ENCODE measurements around the gene UBE2C.

The UBE2C gene

GRCh38 chr20:45843506-45843905, 31.1 kb downstream of the UBE2C start:
- Histone ChIP-seq H3K27ac (no peak overlapping the region), H3K36me3 (replicated peaks) (peaks cover 33% of the 10 kb centered on the region), H3K27me3 (replicated peaks) (no peaks in the 10 kb centered on the region), H3K4me3 (ENCODE audit: low read depth, low read length) (no peak overlapping the region)
- TF ChIP-seq CTCF (IDR thresholded peaks at IDR 0.05; ENCODE audit: low read depth, low read length, missing control alignments), result no peak
- DNase-seq, result no peak
- in situ Hi-C loops (cut with HindIII; ENCODE audit: low pct_ligation_motif_present, low sequenced_read_pairs), result no loop called here

GRCh38 chr20:45845452-45845851, 33.0 kb downstream of the UBE2C start:
- no peak for DNase-seq
- Histone ChIP-seq H3K27me3 (replicated peaks) (no peaks in the 10 kb centered on the region), H3K4me3 (ENCODE audit: low read depth, low read length) (no peak overlapping the region), H3K36me3 (replicated peaks) (peaks cover 31% of the 10 kb centered on the region), H3K27ac (no peak overlapping the region)
- no peak for TF ChIP-seq CTCF (IDR thresholded peaks at IDR 0.05; ENCODE audit: low read depth, low read length, missing control alignments)
- in situ Hi-C loops (cut with HindIII; ENCODE audit: low pct_ligation_motif_present, low sequenced_read_pairs), result no loop called here

- DNase-seq, result no peak
- in situ Hi-C loops (cut with HindIII; ENCODE audit: low pct_ligation_motif_present, low sequenced_read_pairs), result no loop called here
- H3K27ac ChIP-seq, result no peak overlapping the region
Measured at GRCh38 chr20:45848421-45848820, 36.0 kb downstream of the UBE2C start.

GRCh38 chr20:45848969-45849582, 36.6 kb downstream of the UBE2C start:
- Histone ChIP-seq H3K27me3 (replicated peaks) (no peaks in the 10 kb centered on the region), H3K4me3 (ENCODE audit: low read depth, low read length) (no peak overlapping the region), H3K27ac (no peak overlapping the region), H3K36me3 (replicated peaks) (peaks cover 14% of the 10 kb centered on the region)
- in situ Hi-C loops (cut with HindIII; ENCODE audit: low pct_ligation_motif_present, low sequenced_read_pairs), result no loop called here
- no peak for DNase-seq
- no peak for TF ChIP-seq CTCF (IDR thresholded peaks at IDR 0.05; ENCODE audit: low read depth, low read length, missing control alignments)

More at GRCh38 chr20:45848421-45848820, 36.0 kb downstream of the UBE2C start:
- Histone ChIP-seq H3K4me3 (ENCODE audit: low read depth, low read length) (no peak overlapping the region), H3K27me3 (replicated peaks) (no peaks in the 10 kb centered on the region), H3K36me3 (replicated peaks) (peaks cover 21% of the 10 kb centered on the region)
- no peak for TF ChIP-seq CTCF (IDR thresholded peaks at IDR 0.05; ENCODE audit: low read depth, low read length, missing control alignments)

GRCh38 chr20:45850238-45850637, 37.8 kb downstream of the UBE2C start:
- H3K4me3 ChIP-seq (ENCODE audit: low read depth, low read length), result no peak overlapping the region
- no peak for DNase-seq
- no peaks in the 10 kb centered on the region for H3K27me3 ChIP-seq (replicated peaks)
- peaks cover 14% of the 10 kb centered on the region for H3K36me3 ChIP-seq (replicated peaks)
- in situ Hi-C loops (cut with HindIII; ENCODE audit: low pct_ligation_motif_present, low sequenced_read_pairs), result no loop called here
- TF ChIP-seq CTCF (IDR thresholded peaks at IDR 0.05; ENCODE audit: low read depth, low read length, missing control alignments), result no peak
- H3K27ac ChIP-seq, result no peak overlapping the region

- Histone ChIP-seq H3K36me3 (replicated peaks) (peaks cover 11% of the 10 kb centered on the region), H3K27me3 (replicated peaks) (no peaks in the 10 kb centered on the region), H3K4me3 (ENCODE audit: low read depth, low read length) (no peak overlapping the region), H3K27ac (no peak overlapping the region)
- no peak for DNase-seq
- in situ Hi-C loops (cut with HindIII; ENCODE audit: low pct_ligation_motif_present, low sequenced_read_pairs), result no loop called here
- TF ChIP-seq CTCF (IDR thresholded peaks at IDR 0.05; ENCODE audit: low read depth, low read length, missing control alignments), result no peak
Measured at GRCh38 chr20:45850926-45851325, 38.5 kb downstream of the UBE2C start.
